A549 (cell line): Measurements from ENCODE around the gene TM7SF2. TPM values are rescaled to one million over a fixed set of nuclear protein-coding genes. Genes with fewer than 3 reads are reported as not detected.
A peak's percentile ranks its signal among the peaks of the same experiment; 100 is the strongest.

Source experiments
- ATAC-seq, 2 experiments: fragments of 200-7000 bp in 1 of 2; fragments of >200 bp in 1 of 2; cut with Nextera tagmentation in 1 of 2; cut with Tn5 transposase in 1 of 2; 3 replicates each; pipeline versions ENCODE4 v1.8.0 to v1.9.1; 2018 to 2020; ENCODE audit warnings: mild to moderate bottlenecking in 1 of 2, moderate library complexity in 1 of 2
- CTCF ChIA-PET: fragments of 300-600 bp; sonication (Branson Sonifier 250); formaldehyde crosslinking; extraction: SDS; loops from one replicate; lab custom pipeline; 2021; ENCODE audit warnings: antibody characterized with exemption, inconsistent platforms; lab: Yijun Ruan, JAX
- POLR2A ChIA-PET: fragments of 350-600 bp; formaldehyde crosslinking; extraction: SDS; loops from one replicate; lab custom pipeline; 2021; ENCODE audit warnings: antibody characterized with exemption, inconsistent platforms; lab: Yijun Ruan, JAX
- DNase-seq, 2 experiments: peaks; one replicate each; pipeline versions ENCODE4 v3.0.0 to v3.0.0-alpha.2; 2011 to 2016; ENCODE audit warnings: low read depth in 1 of 2, low spot score in 1 of 2
- FAIRE-seq: peaks from 2 replicates; lab custom pipeline; 2011; peaks lifted over from hg19 to GRCh38; lab: Jason Lieb, UNC
- H3K27ac ChIP-seq, 2 experiments: fragments of >200 bp; sonication (Bioruptor Twin); formaldehyde crosslinking; 3 replicates each; pipeline ENCODE4 v1.5.1; 2016 to 2017
- H3K4me1 ChIP-seq: fragments of >200 bp; sonication (Bioruptor Twin); formaldehyde crosslinking; 3 replicates; pipeline ENCODE4 v1.6.1; 2016
- H3K4me2 ChIP-seq: fragments of >200 bp; sonication (Bioruptor Twin); formaldehyde crosslinking; 3 replicates; pipeline ENCODE4 v1.6.1; 2016
- H3K4me3 ChIP-seq: fragments of >200 bp; sonication (Bioruptor Twin); formaldehyde crosslinking; 3 replicates; pipeline ENCODE4 v1.5.1; 2016
- H3K9me3 ChIP-seq: fragments of >200 bp; sonication (Bioruptor Twin); formaldehyde crosslinking; 3 replicates; pipeline ENCODE4 v1.6.1; 2016
- BHLHE40 ChIP-seq: IDR thresholded peaks from 2 replicates; pipeline ENCODE4 v1.6.1; 2012; ENCODE audit warnings: low read depth, low read length, inconsistent platforms
- CHD4 ChIP-seq: fragments of 200-600 bp; sonication (generic); IDR thresholded peaks from 2 replicates; pipeline ENCODE4 v1.6.1; 2016; ENCODE audit warnings: antibody characterized with exemption, mild to moderate bottlenecking, borderline replicate concordance
- FOSB ChIP-seq: fragments of 250-450 bp; sonication (Bioruptor Pico); IDR thresholded peaks from 2 replicates; pipeline ENCODE4 v1.5.0; 2020; ENCODE audit warnings: mild to moderate bottlenecking, moderate library complexity
- FOXS1 ChIP-seq: fragments of 250-450 bp; sonication (Bioruptor Pico); IDR thresholded peaks from 2 replicates; pipeline ENCODE4 v1.5.0; 2020; ENCODE audit warnings: mild to moderate bottlenecking, moderate library complexity
- GATA3 ChIP-seq: IDR thresholded peaks from 2 replicates; pipeline ENCODE4 v1.6.1; 2012; ENCODE audit warnings: borderline replicate concordance
- HDAC2 ChIP-seq: fragments of 200-600 bp; sonication (generic); IDR thresholded peaks from 2 replicates; pipeline ENCODE4 v1.6.1; 2016
- HOXA7 ChIP-seq: fragments of 250-450 bp; sonication (Bioruptor Pico); IDR thresholded peaks from 2 replicates; pipeline ENCODE4 v1.5.0; 2020; ENCODE audit warnings: mild to moderate bottlenecking, moderate library complexity
- JUN ChIP-seq, 2 experiments: fragments of >200 bp; sonication (Bioruptor Twin); formaldehyde crosslinking; IDR thresholded peaks; 2 replicates in 1 of 2; 3 replicates in 1 of 2; pipeline ENCODE4 v1.6.1; 2016 to 2017
- JUNB ChIP-seq: fragments of >200 bp; sonication (Bioruptor Twin); formaldehyde crosslinking; IDR thresholded peaks from 2 replicates; pipeline ENCODE4 v1.6.1; 2016
- POLR2A ChIP-seq: IDR thresholded peaks from 2 replicates; pipeline ENCODE4 v1.6.1; 2012; ENCODE audit warnings: mild to moderate bottlenecking, low read length
- RAD21 ChIP-seq, 2 experiments: fragments of >200 bp in 1 of 2; sonication (Bioruptor Twin) in 1 of 2; formaldehyde crosslinking in 1 of 2; IDR thresholded peaks in 1 of 2; conservative IDR thresholded peaks in 1 of 2; 2 replicates in 1 of 2; 3 replicates in 1 of 2; pipeline ENCODE4 v1.6.1; 2012 to 2018; ENCODE audit warnings: inconsistent platforms in 1 of 2
- RFX5 ChIP-seq: fragments of 450-650 bp; IDR thresholded peaks from 2 replicates; pipeline ENCODE4 v1.7.1; 2014; ENCODE audit warnings: antibody characterized with exemption, mild to moderate bottlenecking, moderate library complexity
- RNF2 ChIP-seq: fragments of 200-600 bp; sonication (generic); IDR thresholded peaks from 2 replicates; pipeline ENCODE4 v1.6.1; 2016; ENCODE audit warnings: low read depth, mild to moderate bottlenecking, antibody characterized with exemption, moderate library complexity, borderline replicate concordance
- SMC3 ChIP-seq: fragments of >200 bp; sonication (Bioruptor Twin); formaldehyde crosslinking; IDR thresholded peaks from 3 replicates; pipeline ENCODE4 v1.6.1; 2018; ENCODE audit warnings: inconsistent platforms
- SREBF2 ChIP-seq: fragments of 450-650 bp; IDR thresholded peaks from 2 replicates; pipeline ENCODE4 v1.6.1; 2014; ENCODE audit warnings: mild to moderate bottlenecking, moderate library complexity
- TP53 ChIP-seq: fragments of 250-450 bp; sonication (Bioruptor Pico); IDR thresholded peaks from 2 replicates; pipeline ENCODE4 v1.5.0; 2021; ENCODE audit warnings: mild to moderate bottlenecking, moderate library complexity
- ZNF302 ChIP-seq: fragments of 250-450 bp; sonication (Bioruptor Pico); IDR thresholded peaks from 2 replicates; pipeline ENCODE4 v1.9.0; 2021; ENCODE audit warnings: inconsistent platforms, mild to moderate bottlenecking, moderate library complexity
- WGBS: methylation state at CpG from one replicate; pipeline ENCODE4 v1.1.6; 2017; ENCODE audit errors: missing lambda C conversion rate; 5-methylcytosine and 5-hydroxymethylcytosine counted together
- polyA plus RNA-seq, 4 experiments: library from polyadenylated mRNA; depleted of rRNA in 3 of 4; stranded (reverse); fragments of >200 nt; fragmentation: RNase III in 1 of 4; extraction: RNeasy Plus Mini Kit Qiagen cat#74134 plus additional on column Dnase treatment in 1 of 4; gene quantifications; 2 replicates in 3 of 4; 3 replicates in 1 of 4; pipeline ENCODE4 v1.2.3, GENCODE V29; 2011 to 2017
- TF ChIP-seq, protein P1 (sequence below): IDR thresholded peaks from 2 replicates; pipeline ENCODE4 v1.6.1; 2012; ENCODE audit warnings: low read depth, borderline replicate concordance
- TF ChIP-seq, protein P2 (sequence below): fragments of >200 bp; sonication (Bioruptor Twin); formaldehyde crosslinking; IDR thresholded peaks from 3 replicates; pipeline ENCODE4 v1.6.1; 2016
- TF ChIP-seq, protein P3 (sequence below): fragments of 250-450 bp; sonication (Bioruptor Pico); IDR thresholded peaks from 2 replicates; pipeline ENCODE4 v1.5.0; 2021; ENCODE audit warnings: mild to moderate bottlenecking, moderate library complexity, borderline replicate concordance

The TM7SF2 gene
- polyA plus RNA-seq, 2 of the 4 experiments (the other 2 are of a cell fraction), result 8.2 TPM

DNA sequence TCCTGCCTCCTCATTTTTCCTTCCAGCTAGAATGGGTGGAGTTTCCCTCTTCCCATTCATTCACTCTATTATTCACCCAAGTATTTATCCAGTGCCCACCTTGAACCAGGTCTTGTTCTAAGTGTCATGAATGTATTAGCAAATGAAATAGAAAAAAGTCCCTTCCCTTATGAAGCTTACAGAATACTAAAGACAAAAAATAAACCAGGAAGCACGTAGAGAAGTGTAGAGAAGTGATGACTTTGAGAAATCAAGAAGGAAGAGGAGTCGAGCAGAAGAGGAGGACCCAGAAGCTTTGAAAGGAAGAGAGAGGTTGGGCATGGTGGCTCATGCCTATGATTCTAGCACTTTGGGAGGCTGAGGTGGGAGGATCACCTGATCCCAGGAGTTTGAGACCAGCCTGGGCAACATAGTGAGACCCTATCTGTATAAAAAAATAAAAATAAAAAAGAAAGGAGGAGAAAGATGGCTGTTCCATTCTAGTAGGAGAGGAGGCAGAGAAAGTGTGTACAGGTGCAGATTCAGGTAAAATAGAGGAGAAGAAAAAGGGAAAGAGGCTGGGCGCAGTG is 39.7 kb downstream of the TM7SF2 start:
- TF ChIP-seq SMC3 (no peak), HOXA7 (no peak), SREBF2 (no peak), ZNF302 (CRISPR knock-in tag) (no peak), TP53 (CRISPR knock-in tag) (no peak), RNF2 (no peak), BHLHE40 (no peak), CHD4 (no peak), HDAC2 (no peak)
- TF ChIP-seq, protein P1, sequence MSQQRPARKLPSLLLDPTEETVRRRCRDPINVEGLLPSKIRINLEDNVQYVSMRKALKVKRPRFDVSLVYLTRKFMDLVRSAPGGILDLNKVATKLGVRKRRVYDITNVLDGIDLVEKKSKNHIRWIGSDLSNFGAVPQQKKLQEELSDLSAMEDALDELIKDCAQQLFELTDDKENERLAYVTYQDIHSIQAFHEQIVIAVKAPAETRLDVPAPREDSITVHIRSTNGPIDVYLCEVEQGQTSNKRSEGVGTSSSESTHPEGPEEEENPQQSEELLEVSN, result no peak
- TF ChIP-seq, protein P2, sequence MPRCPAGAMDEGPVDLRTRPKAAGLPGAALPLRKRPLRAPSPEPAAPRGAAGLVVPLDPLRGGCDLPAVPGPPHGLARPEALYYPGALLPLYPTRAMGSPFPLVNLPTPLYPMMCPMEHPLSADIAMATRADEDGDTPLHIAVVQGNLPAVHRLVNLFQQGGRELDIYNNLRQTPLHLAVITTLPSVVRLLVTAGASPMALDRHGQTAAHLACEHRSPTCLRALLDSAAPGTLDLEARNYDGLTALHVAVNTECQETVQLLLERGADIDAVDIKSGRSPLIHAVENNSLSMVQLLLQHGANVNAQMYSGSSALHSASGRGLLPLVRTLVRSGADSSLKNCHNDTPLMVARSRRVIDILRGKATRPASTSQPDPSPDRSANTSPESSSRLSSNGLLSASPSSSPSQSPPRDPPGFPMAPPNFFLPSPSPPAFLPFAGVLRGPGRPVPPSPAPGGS, result no peak
- Histone ChIP-seq H3K4me3 (no peak overlapping the region), H3K4me1 (peaks cover 19% of the 10 kb centered on the region), H3K27ac (peak overlapping the region; percentile 76 to 82), H3K9me3 (peaks cover 8% of the 10 kb centered on the region), H3K4me2 (peak overlapping the region; percentile 67)
- DNase-seq (no peak), ATAC-seq (no peak), FAIRE-seq (no peak)
- CTCF ChIA-PET, result interaction anchor here (0.6 to 2.1 kb wide), 5 partner anchors 30 to 1504 kb away, joined by 3 to 6 read pairs (median 4); partner anchors contain the start of genes CAPN1 and ZNHIT2
- 87% methylated on average over 3 of the region's 3 CpGs for WGBS
- POLR2A ChIA-PET, result no interaction called here

DNA sequence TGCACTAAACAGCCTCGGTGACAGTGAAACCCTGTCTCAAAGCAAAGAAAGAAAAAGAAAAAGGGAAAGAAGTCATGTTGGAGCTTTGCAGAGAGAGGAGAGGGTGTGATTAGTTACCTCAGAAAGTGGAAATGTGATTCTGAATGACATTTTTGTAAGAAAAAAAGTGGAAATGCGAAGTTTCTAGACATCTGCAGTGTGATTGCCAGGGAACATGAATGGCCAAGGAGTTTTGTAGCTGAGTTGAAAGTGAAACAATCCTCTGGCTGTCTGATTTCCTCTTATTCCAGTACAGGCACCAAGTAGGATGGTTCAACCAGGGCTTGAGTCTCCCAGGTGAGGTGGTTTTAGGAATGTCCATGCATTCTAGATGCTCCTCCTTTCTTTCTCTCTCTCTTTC is 40.5 kb downstream of the TM7SF2 start:
- ATAC-seq (no peak), FAIRE-seq (no peak), DNase-seq (no peak)
- H3K9me3 ChIP-seq, result peaks cover 8% of the 10 kb centered on the region
- no peak for TF ChIP-seq JUN (IDR thresholded peaks at IDR 0.05)
- TF ChIP-seq SREBF2, result no peak
- TF ChIP-seq RAD21 (conservative IDR thresholded peaks at IDR 0.05 in 1 of 2, IDR thresholded peaks at IDR 0.05 in 1 of 2), result no peak
- TF ChIP-seq, protein P3, sequence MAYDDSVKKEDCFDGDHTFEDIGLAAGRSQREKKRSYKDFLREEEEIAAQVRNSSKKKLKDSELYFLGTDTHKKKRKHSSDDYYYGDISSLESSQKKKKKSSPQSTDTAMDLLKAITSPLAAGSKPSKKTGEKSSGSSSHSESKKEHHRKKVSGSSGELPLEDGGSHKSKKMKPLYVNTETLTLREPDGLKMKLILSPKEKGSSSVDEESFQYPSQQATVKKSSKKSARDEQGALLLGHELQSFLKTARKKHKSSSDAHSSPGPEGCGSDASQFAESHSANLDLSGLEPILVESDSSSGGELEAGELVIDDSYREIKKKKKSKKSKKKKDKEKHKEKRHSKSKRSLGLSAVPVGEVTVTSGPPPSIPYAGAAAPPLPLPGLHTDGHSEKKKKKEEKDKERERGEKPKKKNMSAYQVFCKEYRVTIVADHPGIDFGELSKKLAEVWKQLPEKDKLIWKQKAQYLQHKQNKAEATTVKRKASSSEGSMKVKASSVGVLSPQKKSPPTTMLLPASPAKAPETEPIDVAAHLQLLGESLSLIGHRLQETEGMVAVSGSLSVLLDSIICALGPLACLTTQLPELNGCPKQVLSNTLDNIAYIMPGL, result no peak
- no peak for TF ChIP-seq CHD4
- no peak for TF ChIP-seq JUNB
- TF ChIP-seq BHLHE40, result no peak
- no peak for TF ChIP-seq FOXS1 (CRISPR knock-in tag)
- no peak for TF ChIP-seq HDAC2
- TF ChIP-seq TP53 (CRISPR knock-in tag), result no peak
- no peak for TF ChIP-seq RNF2
- TF ChIP-seq RFX5, result no peak
- no peak for TF ChIP-seq POLR2A
- no peak for TF ChIP-seq FOSB (CRISPR knock-in tag)
- TF ChIP-seq GATA3, result no peak
- TF ChIP-seq, protein P1, result no peak
- POLR2A ChIA-PET, result no interaction called here
- CTCF ChIA-PET, result interaction anchor here (0.9 to 2.1 kb wide), 4 partner anchors 29 to 107 kb away, joined by 3 to 6 read pairs (median 6); partner anchors contain the start of genes CAPN1 and ZNHIT2
- H3K4me1 ChIP-seq, result peaks cover 19% of the 10 kb centered on the region
- WGBS, result 84% methylated on average over 2 of the region's 2 CpGs
- no peak overlapping the region; a peak in 1 of 6 replicates for H3K27ac ChIP-seq
- H3K4me3 ChIP-seq, result no peak overlapping the region
- H3K4me2 ChIP-seq, result no peak overlapping the region
